Measurements from ENCODE around the gene ELP6.

The ELP6 gene

GRCh38 chr3:47456984-47457383, 56.5 kb downstream of the ELP6 start:
- H3K4me3 ChIP-seq (ENCODE audit: low read length): no peak overlapping the region
- no peak for TF ChIP-seq ZNF274 (IDR thresholded peaks at IDR 0.05; ENCODE audit: low read depth, low read length)

- H3K4me3 ChIP-seq (ENCODE audit: low read length): no peak overlapping the region
- TF ChIP-seq ZNF274 (IDR thresholded peaks at IDR 0.05; ENCODE audit: low read depth, low read length): no peak
Observed at GRCh38 chr3:47455806-47456452, 57.6 kb downstream of the ELP6 start.

GRCh38 chr3:47452453-47453215, 60.9 kb downstream of the ELP6 start:
- no peak overlapping the region for H3K4me3 ChIP-seq (ENCODE audit: low read length)
- TF ChIP-seq ZNF274 (IDR thresholded peaks at IDR 0.05; ENCODE audit: low read depth, low read length): no peak
